ENCODE data around the gene CHD3. TPM values are rescaled to one million over a fixed set of nuclear protein-coding genes. Genes with fewer than 3 reads are reported as not detected.
"Not testable (repeated sequence)": the region's sequence is repeated elsewhere in the genome, so short reads cannot be mapped to it uniquely, and the experiment has no call there.

The CHD3 gene
- total RNA-seq, 6 donors from 2014 or later, result 68.1 to 183 (median 91.3) TPM

DNA sequence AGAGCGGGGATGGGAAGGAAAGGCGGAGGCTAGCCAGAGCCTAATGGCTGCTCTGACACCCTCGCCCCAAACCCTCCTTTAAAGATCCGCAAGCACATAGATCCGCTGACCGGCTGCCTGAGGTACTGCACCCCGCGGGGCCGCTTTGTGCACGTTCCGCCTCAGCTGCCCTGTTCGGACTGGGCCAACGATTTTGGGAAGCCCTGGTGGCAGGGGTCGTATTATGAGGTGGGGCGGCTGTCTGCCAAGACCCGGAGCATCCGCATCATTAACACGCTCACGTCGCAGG lies 30.1 kb upstream of the CHD3 start:
- H3K4me1 ChIP-seq, result peaks cover 33 to 46% (median 39%) of the 10 kb centered on the region in 4 donors
- H3K27ac ChIP-seq, result peak overlapping the region; percentile 90 to 97 (median 92)
- H3K36me3 ChIP-seq, result peaks cover 0 to 15% (median 8%) of the 10 kb centered on the region in 4 donors
- WGBS, 2 donors, result 53 to 61% methylated on average over 17 to 20 of the region's 20 CpGs
- DNase-seq (peak; percentile 28 to 82), ATAC-seq (ENCODE audit: low FRiP score in 2 of 2) (no peak)
- no peaks in the 10 kb centered on the region for H3K27me3 ChIP-seq
- no peaks in the 10 kb centered on the region for H3K9me3 ChIP-seq
- TF ChIP-seq POLR2AphosphoS5 (IDR thresholded peaks at IDR 0.05), result no peak
- TF ChIP-seq, protein P1, sequence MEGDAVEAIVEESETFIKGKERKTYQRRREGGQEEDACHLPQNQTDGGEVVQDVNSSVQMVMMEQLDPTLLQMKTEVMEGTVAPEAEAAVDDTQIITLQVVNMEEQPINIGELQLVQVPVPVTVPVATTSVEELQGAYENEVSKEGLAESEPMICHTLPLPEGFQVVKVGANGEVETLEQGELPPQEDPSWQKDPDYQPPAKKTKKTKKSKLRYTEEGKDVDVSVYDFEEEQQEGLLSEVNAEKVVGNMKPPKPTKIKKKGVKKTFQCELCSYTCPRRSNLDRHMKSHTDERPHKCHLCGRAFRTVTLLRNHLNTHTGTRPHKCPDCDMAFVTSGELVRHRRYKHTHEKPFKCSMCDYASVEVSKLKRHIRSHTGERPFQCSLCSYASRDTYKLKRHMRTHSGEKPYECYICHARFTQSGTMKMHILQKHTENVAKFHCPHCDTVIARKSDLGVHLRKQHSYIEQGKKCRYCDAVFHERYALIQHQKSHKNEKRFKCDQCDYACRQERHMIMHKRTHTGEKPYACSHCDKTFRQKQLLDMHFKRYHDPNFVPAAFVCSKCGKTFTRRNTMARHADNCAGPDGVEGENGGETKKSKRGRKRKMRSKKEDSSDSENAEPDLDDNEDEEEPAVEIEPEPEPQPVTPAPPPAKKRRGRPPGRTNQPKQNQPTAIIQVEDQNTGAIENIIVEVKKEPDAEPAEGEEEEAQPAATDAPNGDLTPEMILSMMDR (IDR thresholded peaks at IDR 0.05), result peak; percentile 12 to 62 (median 39)
- peak overlapping the region; percentile 49 to 76 (median 62) for H3K4me3 ChIP-seq

DNA sequence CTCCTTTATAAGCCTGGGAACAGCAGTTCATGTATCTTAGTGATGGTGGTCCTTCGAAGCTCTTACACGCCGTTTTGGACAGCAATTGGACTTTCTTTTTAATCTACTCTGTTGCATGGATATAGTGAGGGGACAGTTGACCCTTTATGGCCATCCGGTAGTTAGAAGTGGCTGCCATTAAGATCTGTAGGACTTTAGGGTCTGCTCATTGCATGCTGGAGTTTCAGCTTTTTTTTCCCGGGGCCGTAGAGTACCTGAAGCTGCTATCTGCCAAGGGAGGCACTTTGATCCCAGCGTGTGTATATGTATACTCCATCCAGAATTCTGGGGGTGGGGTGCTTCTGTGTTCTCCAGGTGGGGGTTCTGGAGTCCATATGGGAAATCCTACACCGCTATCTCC lies 29.6 kb upstream of the CHD3 start:
- Histone ChIP-seq H3K9me3 (no peaks in the 10 kb centered on the region), H3K27ac (peak overlapping the region in 1 of 4 donors; percentile 92), H3K27me3 (no peaks in the 10 kb centered on the region), H3K4me3 (peak overlapping the region in 3 of 4 donors; percentile 56 to 76 (median 69)), H3K4me1 (peaks cover 33 to 46% (median 39%) of the 10 kb centered on the region in 4 donors), H3K36me3 (peaks cover 0 to 9% (median 3%) of the 10 kb centered on the region in 4 donors)
- 91 to 95% methylated on average over 8 of the region's 8 CpGs for WGBS, 2 donors
- DNase-seq (no peak), ATAC-seq (ENCODE audit: low FRiP score in 2 of 2) (no peak)
- TF ChIP-seq, protein P1 (IDR thresholded peaks at IDR 0.05), result no peak
- TF ChIP-seq POLR2AphosphoS5 (IDR thresholded peaks at IDR 0.05) (no peak), POLR2A (IDR thresholded peaks at IDR 0.05) (no peak)

DNA sequence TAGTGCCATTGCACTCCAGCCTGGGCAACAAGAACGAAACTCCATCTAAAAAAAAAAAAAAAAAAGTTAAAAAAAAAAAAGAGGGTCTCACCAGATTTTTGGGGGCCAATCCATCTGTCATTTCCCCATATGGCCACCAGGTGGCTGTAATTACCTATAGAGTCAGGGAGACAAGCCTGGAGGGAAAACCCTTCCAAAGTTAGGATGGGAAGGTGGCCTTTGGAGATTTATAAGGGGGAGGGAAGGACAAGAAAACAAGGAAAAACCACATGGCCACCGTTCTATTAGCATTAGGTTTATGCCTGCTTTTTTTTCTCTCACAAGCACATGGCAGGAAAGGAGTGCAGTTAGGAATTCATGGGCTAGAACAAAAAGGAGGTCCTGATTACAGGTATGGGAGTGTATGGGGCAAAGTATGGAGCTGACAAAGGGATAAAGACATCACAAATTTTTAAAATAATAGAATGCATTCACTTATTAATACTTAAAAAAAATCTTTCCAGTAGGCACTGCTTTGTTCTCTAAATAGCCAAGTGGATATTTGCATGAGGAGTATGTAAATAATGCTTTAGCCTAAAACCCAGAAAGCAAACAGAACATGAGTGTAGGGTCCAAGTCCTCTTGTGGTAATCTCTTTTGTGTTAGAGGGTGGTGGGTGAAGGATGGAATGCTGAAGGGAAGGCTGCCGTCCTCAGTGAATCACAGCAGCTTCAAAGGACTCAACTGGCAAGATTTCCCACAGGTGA lies 25.7 kb upstream of the CHD3 start:
- Histone ChIP-seq H3K36me3 (no peaks in the 10 kb centered on the region), H3K27ac (no peak overlapping the region), H3K9me3 (no peaks in the 10 kb centered on the region), H3K4me3 (no peak overlapping the region), H3K27me3 (no peaks in the 10 kb centered on the region), H3K4me1 (peaks cover 11 to 26% (median 21%) of the 10 kb centered on the region in 4 donors)
- WGBS, 2 donors, result 26 to 31% methylated on average over 3 of the region's 3 CpGs
- DNase-seq, result no peak
- no peak for ATAC-seq (ENCODE audit: low FRiP score in 2 of 2)
- TF ChIP-seq, protein P1 (IDR thresholded peaks at IDR 0.05), result peak; percentile 67 to 80 (median 74)
- TF ChIP-seq POLR2AphosphoS5 (IDR thresholded peaks at IDR 0.05) (no peak), EP300 (IDR thresholded peaks at IDR 0.05) (no peak)

DNA sequence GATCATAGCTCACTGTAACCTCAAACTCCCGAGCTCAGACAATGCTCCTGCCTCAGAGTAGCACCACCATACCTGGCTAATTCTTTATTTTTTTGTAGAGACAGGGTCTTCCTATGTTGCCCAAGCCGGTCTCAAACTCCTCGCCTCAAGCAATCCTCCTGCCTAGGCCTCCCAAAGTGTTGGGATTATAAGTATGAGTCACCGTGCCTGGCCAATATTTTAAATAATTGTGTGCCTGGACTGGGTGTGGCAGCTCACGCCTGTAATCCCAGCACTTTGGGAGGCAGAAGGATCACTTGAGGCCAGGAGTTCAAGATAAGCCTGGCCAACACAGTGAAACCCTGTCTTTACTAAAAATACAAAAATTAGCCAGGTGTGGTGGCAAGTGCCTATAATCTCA lies 24.2 kb upstream of the CHD3 start:
- H3K4me1 ChIP-seq, result peaks cover 0 to 18% (median 10%) of the 10 kb centered on the region in 4 donors
- H3K4me3 ChIP-seq; H3K27me3 ChIP-seq; DNase-seq; ATAC-seq (ENCODE audit: low FRiP score in 2 of 2); H3K27ac ChIP-seq; H3K9me3 ChIP-seq; H3K36me3 ChIP-seq: not testable (repeated sequence)
- WGBS, 2 donors, result 68 to 69% methylated on average over 5 of the region's 5 CpGs

DNA sequence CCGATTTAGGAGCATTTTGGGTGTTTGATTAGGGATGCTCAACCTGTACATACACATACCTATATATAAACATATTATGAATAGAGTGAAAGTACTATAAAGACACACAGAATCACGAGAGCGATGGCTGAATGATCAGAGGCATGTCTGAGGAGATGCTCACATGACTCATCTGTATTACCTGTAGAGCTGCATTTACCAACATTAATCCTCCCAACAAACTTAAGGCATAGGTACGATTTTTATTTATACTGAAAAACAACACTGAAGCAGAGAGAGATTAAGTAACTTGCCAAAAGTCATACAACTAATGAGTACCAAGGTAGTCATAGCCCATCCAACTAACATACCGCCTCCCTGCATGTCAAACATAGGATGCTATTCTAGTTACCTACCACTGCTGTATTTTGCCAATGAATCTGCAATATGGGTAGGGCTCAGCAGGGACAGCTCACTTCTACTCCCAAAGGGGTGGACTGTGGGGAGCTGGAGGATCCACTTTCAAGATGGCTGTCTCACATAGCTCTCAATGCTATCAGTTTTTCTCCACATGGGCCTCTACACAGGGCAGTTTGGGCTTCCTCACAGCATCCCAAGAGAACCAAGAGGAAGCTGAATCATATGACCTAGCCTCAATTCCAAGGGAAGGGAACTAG lies 23.5 kb upstream of the CHD3 start:
- H3K4me1 ChIP-seq, result peaks cover 0 to 18% (median 10%) of the 10 kb centered on the region in 4 donors
- no peaks in the 10 kb centered on the region for H3K9me3 ChIP-seq
- ATAC-seq (ENCODE audit: low FRiP score in 2 of 2), result no peak
- WGBS, 2 donors, result 92 to 98% methylated on average over 5 of the region's 5 CpGs
- no peak overlapping the region for H3K27ac ChIP-seq
- no peaks in the 10 kb centered on the region for H3K27me3 ChIP-seq
- H3K4me3 ChIP-seq, result no peak overlapping the region
- no peak for TF ChIP-seq POLR2A (IDR thresholded peaks at IDR 0.05)
- no peak for TF ChIP-seq POLR2AphosphoS5 (IDR thresholded peaks at IDR 0.05)
- TF ChIP-seq, protein P1 (IDR thresholded peaks at IDR 0.05), result no peak
- no peak for TF ChIP-seq EP300 (IDR thresholded peaks at IDR 0.05)
- H3K36me3 ChIP-seq, result no peaks in the 10 kb centered on the region
- DNase-seq, result no peak
